Measurements from ENCODE around the gene STK16.

- TF ChIP-seq CTCF (IDR thresholded peaks at IDR 0.05; ENCODE audit: poor library complexity, severe bottlenecking) (no peak), EP300 (conservative IDR thresholded peaks at IDR 0.05; ENCODE audit: poor library complexity, severe bottlenecking) (no peak), REST (IDR thresholded peaks at IDR 0.05; ENCODE audit: borderline replicate concordance) (no peak), EZH2 (IDR thresholded peaks at IDR 0.05; ENCODE audit: borderline replicate concordance, insufficient read depth, low read length, poor library complexity, severe bottlenecking) (no peak), POLR2AphosphoS5 (IDR thresholded peaks at IDR 0.05) (no peak), TAF1 (IDR thresholded peaks at IDR 0.05; ENCODE audit: low read depth) (no peak), MXI1 (conservative IDR thresholded peaks at IDR 0.05; ENCODE audit: poor library complexity, severe bottlenecking) (no peak), SMC3 (conservative IDR thresholded peaks at IDR 0.05; ENCODE audit: poor library complexity) (no peak), RAD21 (conservative IDR thresholded peaks at IDR 0.05) (no peak)
Measured at GRCh38 chr2:219199470-219200211, 45.6 kb upstream of the STK16 start.

Measured in neural cell (in vitro differentiated cells).